H1 (cell line): ENCODE measurements around the gene ARHGEF28. TPM values are rescaled to one million over a fixed set of nuclear protein-coding genes. Genes with fewer than 3 reads are reported as not detected.

Experiments used
- ATF2 ChIP-seq: IDR thresholded peaks from 2 replicates; pipeline ENCODE4 v1.6.1; 2012; ENCODE audit warnings: low read length, inconsistent platforms
- CHD1 ChIP-seq: IDR thresholded peaks from 2 replicates; pipeline ENCODE4 v1.6.1; 2012; ENCODE audit warnings: low read depth, low read length, improper control_type of control experiment
- EGR1 ChIP-seq: IDR thresholded peaks from 2 replicates; pipeline ENCODE4 v1.6.1; 2011; ENCODE audit warnings: low read depth, low read length, borderline replicate concordance
- HDAC6 ChIP-seq: IDR thresholded peaks from one replicate; pipeline ENCODE4 v1.7.1; 2012; ENCODE audit warnings: low read depth, mild to moderate bottlenecking, inconsistent platforms, low read length, moderate library complexity
- RFX5 ChIP-seq: IDR thresholded peaks from 2 replicates; pipeline ENCODE4 v1.6.1; 2011; ENCODE audit warnings: low read depth, low read length, improper control_type of control experiment, borderline replicate concordance
- polyA plus RNA-seq, 7 experiments: library from polyadenylated mRNA; depleted of rRNA in 3 of 7; stranded (reverse) in 5 of 7; unstranded in 2 of 7; fragments of >200 nt in 5 of 7; fragments of 200-250 nt in 2 of 7; gene quantifications; 1 replicate in 5 of 7; 2 replicates in 1 of 7; 4 replicates in 1 of 7; pipeline versions ENCODE4 v1.2.1 to v1.2.3, GENCODE V29; 2011 to 2013; ENCODE audit warnings: missing spikeins in 2 of 7, mixed read lengths in 2 of 7
- total RNA-seq: library from RNA; stranded (reverse); fragmentation: NEBNext Ultra II Directional; extraction: Animal tissue kit (Norgen Biotek cat#: 25700); gene quantifications from 2 replicates; pipeline ENCODE4 v1.2.1, GENCODE V29; 2021
- TF ChIP-seq, protein P1 (sequence below): IDR thresholded peaks from 2 replicates; pipeline ENCODE4 v1.6.1; 2012; ENCODE audit warnings: inconsistent platforms

Gene ARHGEF28
- total and polyA plus RNA-seq, 2 of the 8 experiments (the other 6 are each of a cell fraction or from before 2014, with no cell fraction given), result 0.33 to 1.0 TPM

DNA sequence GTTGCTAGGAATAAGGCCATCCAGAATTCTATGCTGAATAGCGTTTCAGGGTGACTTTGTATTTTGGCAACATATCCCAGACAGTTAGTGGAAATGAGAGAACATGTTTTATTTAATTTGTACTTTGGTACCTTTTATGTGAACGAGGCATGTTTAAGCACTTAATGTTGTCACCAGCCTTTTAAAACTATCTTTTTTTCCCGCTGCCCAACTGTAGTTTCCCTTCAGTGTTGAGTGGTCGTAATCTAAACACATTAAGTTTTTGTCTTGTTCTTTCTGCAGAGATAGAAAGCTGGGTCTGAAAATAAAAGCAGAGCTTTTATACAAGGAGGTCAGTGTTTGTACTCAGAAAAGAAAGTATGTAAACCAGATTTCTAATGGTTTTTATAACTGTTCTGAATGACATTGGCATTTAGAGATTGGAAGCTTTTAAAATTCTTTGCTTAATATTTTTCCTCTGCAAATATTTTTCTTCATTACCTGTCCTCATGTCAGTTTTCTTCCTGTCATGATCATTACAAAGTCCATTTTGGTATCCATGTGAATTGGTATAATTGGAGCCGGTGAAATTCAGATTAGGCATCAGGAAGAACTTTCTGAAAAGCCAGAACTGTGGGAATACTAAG is 100.7 kb downstream of the ARHGEF28 start (continued):
- TF ChIP-seq ATF2, result no peak
- no peak for TF ChIP-seq EGR1
- TF ChIP-seq, protein P1, sequence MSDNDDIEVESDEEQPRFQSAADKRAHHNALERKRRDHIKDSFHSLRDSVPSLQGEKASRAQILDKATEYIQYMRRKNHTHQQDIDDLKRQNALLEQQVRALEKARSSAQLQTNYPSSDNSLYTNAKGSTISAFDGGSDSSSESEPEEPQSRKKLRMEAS, result no peak
- no peak for TF ChIP-seq CHD1
- no peak for TF ChIP-seq HDAC6
- TF ChIP-seq RFX5, result no peak
